Measurements from ENCODE around the gene ASTN2. TPM values are rescaled to one million over a fixed set of nuclear protein-coding genes. Genes with fewer than 3 reads are reported as not detected.

ASTN2 gene
- total RNA-seq, 4 donors from 2014 or later, result 0.97 to 4.7 (median 3.0) TPM

DNA sequence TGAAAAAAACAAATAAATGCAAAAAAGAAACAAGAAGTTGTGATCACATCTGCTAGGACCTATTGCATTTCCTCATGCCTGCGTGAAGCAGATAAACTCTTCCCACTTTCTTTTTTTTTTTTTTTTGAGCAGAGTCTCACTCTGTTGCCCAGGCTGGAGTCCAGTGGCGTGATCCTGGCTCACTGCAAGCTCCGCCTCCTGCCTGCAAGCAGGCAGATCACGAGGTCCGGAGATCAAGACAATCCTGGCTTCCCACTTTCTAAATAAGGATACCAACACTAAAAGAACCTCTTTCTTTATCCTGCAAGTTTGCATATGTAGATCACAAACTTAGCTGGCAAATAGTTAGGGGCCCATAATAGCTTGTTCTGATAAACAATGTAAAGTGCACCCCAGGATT, 128.6 kb downstream of the ASTN2 start:
- no peak for DNase-seq (ENCODE audit: low spot score in 2 of 2)

DNA sequence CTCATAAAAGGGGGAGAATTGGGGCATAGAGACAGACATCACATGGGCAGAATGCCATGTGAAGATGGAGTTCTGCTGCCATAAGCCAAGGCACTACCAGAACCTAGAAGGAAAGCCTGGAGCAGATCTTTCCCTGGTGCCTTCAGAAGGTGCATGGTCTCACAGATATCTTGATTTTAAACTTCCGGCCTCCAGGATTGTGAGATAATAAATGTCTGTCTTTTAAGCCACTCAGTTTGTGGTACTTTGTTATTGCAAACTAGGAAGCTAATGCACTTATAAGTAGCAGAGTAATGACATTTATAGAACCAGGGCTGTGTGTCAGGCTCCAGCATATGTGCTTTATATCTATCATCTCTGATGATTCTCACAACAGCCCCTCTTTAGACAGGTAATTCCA, 130.4 kb downstream of the ASTN2 start:
- DNase-seq (ENCODE audit: low spot score in 2 of 2), result no peak
- TF ChIP-seq POLR2A (IDR thresholded peaks at IDR 0.05), result no peak
- TF ChIP-seq, protein P1, sequence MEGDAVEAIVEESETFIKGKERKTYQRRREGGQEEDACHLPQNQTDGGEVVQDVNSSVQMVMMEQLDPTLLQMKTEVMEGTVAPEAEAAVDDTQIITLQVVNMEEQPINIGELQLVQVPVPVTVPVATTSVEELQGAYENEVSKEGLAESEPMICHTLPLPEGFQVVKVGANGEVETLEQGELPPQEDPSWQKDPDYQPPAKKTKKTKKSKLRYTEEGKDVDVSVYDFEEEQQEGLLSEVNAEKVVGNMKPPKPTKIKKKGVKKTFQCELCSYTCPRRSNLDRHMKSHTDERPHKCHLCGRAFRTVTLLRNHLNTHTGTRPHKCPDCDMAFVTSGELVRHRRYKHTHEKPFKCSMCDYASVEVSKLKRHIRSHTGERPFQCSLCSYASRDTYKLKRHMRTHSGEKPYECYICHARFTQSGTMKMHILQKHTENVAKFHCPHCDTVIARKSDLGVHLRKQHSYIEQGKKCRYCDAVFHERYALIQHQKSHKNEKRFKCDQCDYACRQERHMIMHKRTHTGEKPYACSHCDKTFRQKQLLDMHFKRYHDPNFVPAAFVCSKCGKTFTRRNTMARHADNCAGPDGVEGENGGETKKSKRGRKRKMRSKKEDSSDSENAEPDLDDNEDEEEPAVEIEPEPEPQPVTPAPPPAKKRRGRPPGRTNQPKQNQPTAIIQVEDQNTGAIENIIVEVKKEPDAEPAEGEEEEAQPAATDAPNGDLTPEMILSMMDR (IDR thresholded peaks at IDR 0.05), result no peak
- H3K4me3 ChIP-seq (ENCODE audit: low read depth, poor library complexity, severe bottlenecking), result no peak overlapping the region
- WGBS, 2 donors, result 93 to 100% methylated on average over 1 of the region's 1 CpG
- intact Hi-C loops (cut with DNase I; ENCODE audit: low total_unique reads), result no loop called here

More for the DNA sequence above, 128.6 kb downstream of the ASTN2 start:
- intact Hi-C loops (cut with DNase I; ENCODE audit: low total_unique reads), result no loop called here
- 58 to 64% methylated on average over 5 of the region's 5 CpGs for WGBS, 2 donors
- TF ChIP-seq, protein P1 (IDR thresholded peaks at IDR 0.05), result no peak
- no peak for TF ChIP-seq POLR2A (IDR thresholded peaks at IDR 0.05)
- H3K4me3 ChIP-seq (ENCODE audit: low read depth, poor library complexity, severe bottlenecking), result no peak overlapping the region

DNA sequence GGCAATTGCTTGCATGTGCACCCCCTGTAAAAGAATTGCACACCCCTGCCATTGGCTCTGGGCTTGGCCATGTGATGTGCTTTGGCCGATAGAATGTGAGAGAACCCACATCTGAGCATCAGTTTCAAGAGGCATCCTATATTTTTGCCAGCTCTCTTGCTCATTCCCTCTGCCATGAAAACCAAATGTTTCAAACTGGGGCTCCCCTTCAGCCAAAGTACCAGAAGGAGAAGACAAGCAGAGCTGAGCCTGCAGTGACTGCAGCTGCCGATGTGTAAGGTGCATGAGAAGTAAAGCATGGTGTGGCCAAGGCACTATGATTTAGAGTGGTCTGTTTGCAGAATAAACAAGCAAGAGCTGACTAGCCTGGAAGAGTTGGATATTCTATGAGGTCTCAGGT, 132.3 kb downstream of the ASTN2 start:
- no peak for TF ChIP-seq POLR2A (IDR thresholded peaks at IDR 0.05)
- TF ChIP-seq, protein P1 (IDR thresholded peaks at IDR 0.05), result no peak
- WGBS, 2 donors, result 93 to 95% methylated on average over 2 of the region's 2 CpGs
- no peak for DNase-seq (ENCODE audit: low spot score in 2 of 2)
- intact Hi-C loops (cut with DNase I; ENCODE audit: low total_unique reads), result no loop called here
- no peak overlapping the region for H3K4me3 ChIP-seq (ENCODE audit: low read depth, poor library complexity, severe bottlenecking)

DNA sequence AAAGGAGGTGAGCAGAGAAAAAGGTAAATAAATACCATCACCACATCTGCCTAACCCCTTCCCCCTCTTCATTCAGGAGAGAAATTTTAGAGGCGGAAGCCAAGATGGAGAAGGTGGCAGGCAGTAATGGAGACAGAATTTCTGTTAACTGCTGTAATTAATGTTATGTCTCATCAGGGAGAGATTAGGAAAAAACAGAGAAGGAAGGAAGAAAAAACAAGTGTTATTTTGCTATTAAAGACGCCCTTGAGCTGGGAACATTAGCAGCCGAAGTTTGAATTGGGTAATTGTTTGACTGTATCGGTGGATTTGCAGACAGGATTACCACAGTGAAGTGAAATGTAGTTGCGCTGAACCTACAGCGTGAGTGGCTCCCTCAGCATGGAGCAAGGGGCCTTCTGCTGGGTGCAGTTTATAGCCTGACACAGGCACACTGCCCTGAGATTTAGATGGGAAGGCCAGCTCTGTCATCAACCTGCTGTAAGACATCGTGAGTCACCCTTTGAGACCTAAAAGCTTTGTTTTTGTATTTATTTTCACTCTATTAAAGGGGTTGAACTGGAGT, 136.3 kb downstream of the ASTN2 start:
- intact Hi-C loops (cut with DNase I; ENCODE audit: low total_unique reads), result no loop called here
- no peak for DNase-seq (ENCODE audit: low spot score in 2 of 2)
- TF ChIP-seq POLR2A (IDR thresholded peaks at IDR 0.05), result no peak
- TF ChIP-seq, protein P1 (IDR thresholded peaks at IDR 0.05), result no peak
- H3K4me3 ChIP-seq (ENCODE audit: low read depth, poor library complexity, severe bottlenecking), result no peak overlapping the region
- 36 to 53% methylated on average over 7 of the region's 7 CpGs for WGBS, 2 donors

DNA sequence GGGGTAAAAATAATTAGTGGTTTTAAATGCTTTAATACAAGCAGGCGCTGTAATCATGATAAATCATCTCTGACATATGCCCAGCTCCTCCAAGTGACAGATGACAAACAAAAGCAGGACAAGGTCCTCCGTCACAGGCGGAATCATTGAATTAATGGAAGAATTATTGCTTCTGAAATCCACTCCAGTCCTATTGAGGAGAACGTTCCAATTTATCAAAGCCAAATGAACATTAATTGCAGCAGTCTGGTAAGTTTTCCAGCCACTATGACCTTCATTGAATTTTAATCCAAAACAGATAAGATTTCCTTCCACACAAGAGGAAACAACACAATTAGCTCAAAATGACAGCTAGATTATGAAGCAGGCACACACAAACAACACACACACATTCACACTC, 136.8 kb downstream of the ASTN2 start:
- TF ChIP-seq, protein P1 (IDR thresholded peaks at IDR 0.05), result no peak
- no peak for TF ChIP-seq POLR2A (IDR thresholded peaks at IDR 0.05)
- no peak for DNase-seq (ENCODE audit: low spot score in 2 of 2)
- WGBS, 2 donors, result 60 to 62% methylated on average over 4 of the region's 4 CpGs
- intact Hi-C loops (cut with DNase I; ENCODE audit: low total_unique reads), result no loop called here
- H3K4me3 ChIP-seq (ENCODE audit: low read depth, poor library complexity, severe bottlenecking), result no peak overlapping the region

DNA sequence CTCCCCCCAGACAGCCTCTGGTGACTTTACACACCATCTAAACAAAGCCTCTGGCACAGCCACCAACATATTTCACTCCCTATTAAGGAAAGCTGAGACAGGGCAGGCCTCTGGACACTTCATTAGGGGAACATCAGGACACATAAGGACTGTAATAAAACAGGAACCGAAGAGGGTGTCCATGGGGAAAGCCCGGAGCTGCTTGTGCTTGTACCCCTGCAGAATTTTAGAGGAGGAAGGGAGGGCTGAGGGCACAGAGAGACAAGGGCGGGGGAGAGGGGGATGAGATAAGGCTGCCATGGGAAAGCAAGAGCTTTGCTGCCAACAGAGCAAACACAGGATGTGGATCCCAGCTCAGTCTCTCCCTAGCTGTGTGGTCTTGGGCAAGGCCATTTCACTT, 138.4 kb downstream of the ASTN2 start:
- no peak overlapping the region for H3K4me3 ChIP-seq (ENCODE audit: low read depth, poor library complexity, severe bottlenecking)
- intact Hi-C loops (cut with DNase I; ENCODE audit: low total_unique reads), result no loop called here
- TF ChIP-seq, protein P1 (IDR thresholded peaks at IDR 0.05), result no peak
- WGBS, 2 donors, result 68 to 75% methylated on average over 3 of the region's 3 CpGs
- DNase-seq (ENCODE audit: low spot score in 2 of 2), result no peak

Data from lower leg skin (tissue), 4 donors.